CD8-positive, alpha-beta memory T cell (primary cell): ENCODE measurements around the gene AGPAT4. TPM values are rescaled to one million over a fixed set of nuclear protein-coding genes. Genes with fewer than 3 reads are reported as not detected.
"Not testable (repeated sequence)": the region's sequence is repeated elsewhere in the genome, so short reads cannot be mapped to it uniquely, and the experiment has no call there.

Source experiments
- CTCF ChIA-PET: fragments of 350-600 bp; sonication (Branson Sonifier 250); formaldehyde crosslinking; loops from one replicate; lab custom pipeline; 2021; ENCODE audit warnings: antibody characterized with exemption; lab: Charles Lee
- POLR2A ChIA-PET: fragments of 350-600 bp; sonication (Branson Sonifier 250); formaldehyde crosslinking; loops from one replicate; lab custom pipeline; 2021; ENCODE audit warnings: antibody characterized with exemption; lab: Charles Lee
- DNase-seq, 5 donors: peaks; one replicate each; pipeline versions ENCODE4 v3.0.0 to v3.0.0-alpha.2; 2020 to 2022; ENCODE audit warnings: mixed read lengths in 1 of 5
- H3K27ac ChIP-seq: one replicate; pipeline ENCODE4 v1.7.0; 2013; ENCODE audit warnings: low read depth, mild to moderate bottlenecking, low read length, moderate library complexity
- H3K27me3 ChIP-seq: 2 replicates; pipeline ENCODE4 v1.7.0; 2013; ENCODE audit warnings: low read length, mild to moderate bottlenecking; ENCODE audit not compliant: insufficient read depth, poor library complexity, severe bottlenecking
- H3K36me3 ChIP-seq: 2 replicates; pipeline ENCODE4 v1.7.0; 2013; ENCODE audit warnings: mild to moderate bottlenecking, low read length, moderate library complexity; ENCODE audit not compliant: insufficient read depth
- H3K4me1 ChIP-seq: 2 replicates; pipeline ENCODE4 v1.7.0; 2013; ENCODE audit warnings: mild to moderate bottlenecking, low read length, moderate library complexity; ENCODE audit not compliant: insufficient read depth
- H3K4me3 ChIP-seq: 2 replicates; pipeline ENCODE4 v1.7.0; 2013; ENCODE audit warnings: mild to moderate bottlenecking, low read length
- H3K9me3 ChIP-seq: 2 replicates; pipeline ENCODE4 v1.7.0; 2013; ENCODE audit warnings: mild to moderate bottlenecking, low read length
- H3K27ac Mint-ChIP-seq, 8 donors: one replicate each; pipeline ENCODE4 v1.8.0; 2020 to 2021; ENCODE audit warnings: mixed read lengths in 8 of 8, mild to moderate bottlenecking in 6 of 8, inconsistent platforms in 3 of 8, moderate library complexity in 3 of 8
- H3K27me3 Mint-ChIP-seq, 2 donors: one replicate each; pipeline ENCODE4 v1.8.0; 2020 to 2021; ENCODE audit warnings: mixed read lengths in 2 of 2, mild to moderate bottlenecking in 1 of 2, moderate library complexity in 1 of 2
- H3K36me3 Mint-ChIP-seq, 3 donors: one replicate each; pipeline ENCODE4 v1.8.0; 2020 to 2021; ENCODE audit warnings: mixed read lengths in 3 of 3, inconsistent platforms in 1 of 3, mild to moderate bottlenecking in 1 of 3
- H3K4me1 Mint-ChIP-seq, 3 donors: one replicate each; pipeline ENCODE4 v1.8.0; 2020 to 2021; ENCODE audit warnings: mixed read lengths in 3 of 3, inconsistent platforms in 1 of 3, mild to moderate bottlenecking in 1 of 3
- H3K4me3 Mint-ChIP-seq, 7 donors: one replicate each; pipeline ENCODE4 v1.8.0; 2020 to 2021; ENCODE audit warnings: mixed read lengths in 7 of 7, mild to moderate bottlenecking in 6 of 7, moderate library complexity in 4 of 7, inconsistent platforms in 2 of 7
- H3K9me3 Mint-ChIP-seq, 5 donors: one replicate each; pipeline ENCODE4 v1.8.0; 2020 to 2022; ENCODE audit warnings: mixed read lengths in 5 of 5, mild to moderate bottlenecking in 3 of 5, moderate library complexity in 2 of 5, inconsistent platforms in 1 of 5
- polyA plus RNA-seq: library from polyadenylated mRNA; unstranded; fragments of 300-500 nt; fragmentation: Illumina TruSeq; gene quantifications from one replicate; pipeline ENCODE4 v1.2.3, GENCODE V29; 2021
- total RNA-seq, 2 experiments: library from RNA; stranded (reverse); gene quantifications; one replicate each; pipeline ENCODE4 v1.2.3, GENCODE V29; 2021

AGPAT4 gene
- total and polyA plus RNA-seq, 3 experiments from 2014 or later: 2.2 to 5.9 (median 2.8) TPM

DNA sequence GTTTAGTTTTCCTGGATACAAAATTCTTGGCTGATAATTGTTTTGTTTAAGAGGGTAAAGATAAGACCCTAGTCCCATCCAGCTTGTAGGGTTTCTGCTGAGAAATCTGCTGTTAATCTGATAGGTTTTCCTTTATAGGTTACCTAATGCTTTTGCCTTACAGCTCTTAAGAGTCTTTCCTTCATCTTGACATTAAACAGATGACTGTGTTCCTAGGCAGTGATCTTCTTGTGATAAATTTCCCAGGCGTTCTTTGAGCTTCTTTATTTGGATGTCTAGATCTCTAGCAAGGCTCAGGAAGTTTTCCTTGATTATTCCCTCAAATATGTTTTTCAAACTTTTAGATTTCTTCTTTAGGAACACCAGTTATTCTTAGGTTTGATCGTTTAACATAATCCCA lies 148.3 kb downstream of the AGPAT4 start:
- Histone ChIP-seq H3K36me3 (no peaks in the 10 kb centered on the region), H3K27me3 (no peaks in the 10 kb centered on the region), H3K27ac (no peak overlapping the region), H3K4me3 (no peak overlapping the region), H3K9me3 (no peaks in the 10 kb centered on the region), H3K4me1 (no peaks in the 10 kb centered on the region)
- ChIA-PET CTCF (interaction anchor here (1.3 kb wide), 1 partner anchor 11 kb away, joined by 3 read pairs; no protein-coding TSS in a partner anchor), POLR2A (no interaction called here)
- peaks cover 8 to 13% (median 11%) of the 10 kb centered on the region in 3 donors for H3K4me1 Mint-ChIP-seq
- H3K9me3 Mint-ChIP-seq: peaks cover 17 to 46% (median 33%) of the 10 kb centered on the region in 5 donors
- H3K27ac Mint-ChIP-seq: peak overlapping the region in 1 of 8 donors; percentile 64
- DNase-seq: no peak
- H3K27me3 Mint-ChIP-seq: no peaks in the 10 kb centered on the region
- H3K36me3 Mint-ChIP-seq: peaks cover 59 to 93% (median 72%) of the 10 kb centered on the region in 3 donors
- H3K4me3 Mint-ChIP-seq: no peak overlapping the region

DNA sequence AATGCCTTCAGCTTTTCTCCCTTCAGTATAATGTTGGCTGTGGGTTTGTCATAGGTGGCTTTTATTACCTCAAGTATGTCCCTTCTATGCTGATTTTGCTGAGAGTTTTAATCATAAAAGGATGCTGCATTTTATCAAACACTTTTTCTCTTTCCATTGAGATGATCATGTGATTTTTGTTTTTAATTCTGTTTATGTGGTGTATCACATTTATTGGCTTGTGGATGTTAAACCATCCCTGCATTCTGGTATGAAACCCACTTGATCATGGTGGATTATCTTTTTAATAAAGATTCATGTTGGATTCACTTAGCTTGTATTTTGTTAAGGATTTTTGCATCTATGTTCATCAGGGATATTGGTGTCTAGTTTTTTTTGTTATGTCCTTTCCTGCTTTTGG lies 150.5 kb downstream of the AGPAT4 start:
- H3K4me1 Mint-ChIP-seq, H3K36me3 ChIP-seq, CTCF ChIA-PET, H3K4me3 Mint-ChIP-seq, POLR2A ChIA-PET, H3K4me1 ChIP-seq, H3K27me3 Mint-ChIP-seq, H3K4me3 ChIP-seq, H3K9me3 ChIP-seq, H3K27me3 ChIP-seq, H3K27ac Mint-ChIP-seq, H3K27ac ChIP-seq, DNase-seq: not testable (repeated sequence)
- peaks cover 70 to 97% (median 93%) of the 10 kb centered on the region in 3 donors for H3K36me3 Mint-ChIP-seq
- peaks cover 31 to 51% (median 35%) of the 10 kb centered on the region in 5 donors for H3K9me3 Mint-ChIP-seq

DNA sequence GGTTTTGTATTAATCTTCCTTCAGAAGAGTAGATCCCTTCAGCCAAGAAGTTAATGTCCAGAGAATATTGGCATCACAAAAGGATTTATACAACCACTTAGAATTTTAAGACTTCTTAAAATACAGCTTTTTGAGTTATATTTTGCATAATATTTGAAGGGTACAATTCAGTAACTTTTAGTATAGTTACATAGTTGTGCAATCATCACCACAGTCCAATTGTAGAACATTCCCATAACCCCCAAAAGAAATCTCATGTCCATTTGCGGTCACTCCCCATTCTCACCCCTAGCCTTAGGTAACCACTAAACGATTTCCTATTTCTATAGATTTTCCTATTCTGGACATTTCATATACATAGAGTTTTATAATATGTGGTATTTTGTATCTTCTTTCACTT lies 155.9 kb downstream of the AGPAT4 start:
- H3K36me3 ChIP-seq: peaks cover 18% of the 10 kb centered on the region
- no peak for DNase-seq
- H3K36me3 Mint-ChIP-seq: peaks cover 59 to 95% (median 64%) of the 10 kb centered on the region in 3 donors
- peaks cover 11 to 25% (median 15%) of the 10 kb centered on the region in 5 donors for H3K9me3 Mint-ChIP-seq
- H3K4me1 Mint-ChIP-seq: no peaks in the 10 kb centered on the region
- H3K9me3 ChIP-seq: no peaks in the 10 kb centered on the region
- POLR2A ChIA-PET: no interaction called here
- CTCF ChIA-PET: no interaction called here
- peak overlapping the region in 2 of 8 donors; percentile 5 to 15 for H3K27ac Mint-ChIP-seq
- no peaks in the 10 kb centered on the region for H3K27me3 Mint-ChIP-seq
- no peak overlapping the region for H3K27ac ChIP-seq
- H3K4me1 ChIP-seq: no peaks in the 10 kb centered on the region
- H3K4me3 Mint-ChIP-seq: no peak overlapping the region
- no peak overlapping the region for H3K4me3 ChIP-seq
- H3K27me3 ChIP-seq: no peaks in the 10 kb centered on the region

DNA sequence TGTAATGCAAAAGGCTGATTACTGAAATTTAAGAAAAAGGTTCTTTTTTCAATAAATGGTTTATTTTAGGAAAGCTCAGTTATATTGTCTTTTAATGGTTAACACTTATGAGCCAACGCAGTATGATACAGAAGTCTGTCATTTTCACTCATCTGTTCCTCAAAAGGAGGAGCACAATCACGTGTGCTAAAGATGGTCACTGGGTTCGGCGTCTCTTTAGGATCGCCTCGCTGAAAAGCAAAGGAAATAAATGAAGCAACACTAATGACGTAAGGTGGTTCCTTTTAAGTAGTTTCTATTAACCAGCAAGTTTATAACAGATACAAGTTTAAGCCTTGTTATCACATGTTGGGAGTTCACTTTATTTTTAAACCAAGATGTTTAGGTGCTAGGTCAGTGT lies 156.6 kb downstream of the AGPAT4 start:
- POLR2A ChIA-PET: no interaction called here
- peaks cover 61 to 95% (median 62%) of the 10 kb centered on the region in 3 donors for H3K36me3 Mint-ChIP-seq
- H3K9me3 ChIP-seq: no peaks in the 10 kb centered on the region

DNA sequence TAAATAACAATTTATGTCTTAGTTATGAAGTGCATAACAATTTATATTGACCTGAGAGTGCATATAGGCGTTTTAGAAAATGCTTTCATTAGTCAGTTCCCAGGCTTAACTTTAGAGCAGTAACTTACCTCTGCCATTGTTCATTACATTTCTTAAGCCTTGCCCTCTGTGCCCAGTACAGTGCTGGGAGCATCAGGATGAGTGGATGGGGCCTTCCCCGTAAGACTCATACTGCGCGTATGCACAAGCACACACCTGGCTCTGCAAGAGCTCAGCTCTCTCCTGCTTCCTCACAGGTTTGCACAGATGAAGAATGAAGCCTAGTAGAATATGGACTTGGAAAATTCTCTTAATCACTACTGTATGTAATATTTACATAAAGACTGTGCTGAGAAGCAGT lies 157.3 kb downstream of the AGPAT4 start:
- peaks cover 31% of the 10 kb centered on the region for H3K36me3 ChIP-seq
- ChIA-PET POLR2A (no interaction called here), CTCF (no interaction called here)

More for the DNA sequence above, 156.6 kb downstream of the AGPAT4 start:
- no peak overlapping the region for H3K4me3 ChIP-seq
- H3K36me3 ChIP-seq: peaks cover 24% of the 10 kb centered on the region
- Mint-ChIP-seq H3K9me3 (peaks cover 7 to 18% (median 9%) of the 10 kb centered on the region in 5 donors), H3K4me1 (no peaks in the 10 kb centered on the region), H3K4me3 (no peak overlapping the region), H3K27ac (peak overlapping the region in 3 of 8 donors; percentile 27 to 71 (median 51)), H3K27me3 (no peaks in the 10 kb centered on the region)
- H3K4me1 ChIP-seq: no peaks in the 10 kb centered on the region
- no peaks in the 10 kb centered on the region for H3K27me3 ChIP-seq
- CTCF ChIA-PET: no interaction called here
- no peak overlapping the region for H3K27ac ChIP-seq
- DNase-seq: no peak

DNA sequence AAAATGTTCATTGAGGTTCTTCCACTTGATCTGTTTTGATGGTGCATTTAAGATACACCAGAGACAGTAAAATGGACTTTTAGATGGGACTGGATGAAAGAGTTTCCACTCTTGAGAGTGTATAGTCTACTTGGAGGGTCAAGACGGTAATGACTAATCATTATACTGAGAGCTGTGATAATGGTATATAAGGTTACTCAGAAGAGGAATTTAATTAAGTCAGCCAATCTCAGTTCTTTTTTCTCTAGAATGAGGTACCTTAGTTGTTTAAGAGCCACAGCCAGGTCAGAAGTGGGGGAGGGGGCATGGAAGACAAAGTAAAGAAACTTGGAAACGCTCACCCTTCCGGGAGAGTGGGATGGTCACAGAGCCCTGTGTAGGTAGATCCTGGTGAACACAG lies 158.4 kb downstream of the AGPAT4 start:
- Histone ChIP-seq H3K4me1 (no peaks in the 10 kb centered on the region), H3K36me3 (peaks cover 38% of the 10 kb centered on the region), H3K27ac (no peak overlapping the region), H3K27me3 (no peaks in the 10 kb centered on the region), H3K9me3 (no peaks in the 10 kb centered on the region), H3K4me3 (no peak overlapping the region)
- Mint-ChIP-seq H3K4me3 (no peak overlapping the region), H3K36me3 (peaks cover 43 to 97% (median 50%) of the 10 kb centered on the region in 3 donors), H3K27ac (peak overlapping the region in 6 of 8 donors; percentile 2 to 65 (median 36)), H3K27me3 (no peaks in the 10 kb centered on the region), H3K4me1 (peaks cover 6 to 13% (median 12%) of the 10 kb centered on the region in 3 donors), H3K9me3 (peaks cover 1 to 15% (median 4%) of the 10 kb centered on the region in 5 donors)
- ChIA-PET POLR2A (no interaction called here), CTCF (no interaction called here)
- no peak for DNase-seq

More for the DNA sequence above, 157.3 kb downstream of the AGPAT4 start:
- Mint-ChIP-seq H3K4me3 (no peak overlapping the region), H3K9me3 (peaks cover 3 to 15% (median 8%) of the 10 kb centered on the region in 5 donors), H3K4me1 (peaks cover 4% of the 10 kb centered on the region in 3 donors), H3K27me3 (no peaks in the 10 kb centered on the region), H3K36me3 (peaks cover 54 to 95% (median 57%) of the 10 kb centered on the region in 3 donors), H3K27ac (peak overlapping the region in 4 of 8 donors; percentile 12 to 72 (median 36))
- Histone ChIP-seq H3K27me3 (no peaks in the 10 kb centered on the region), H3K4me3 (no peak overlapping the region), H3K27ac (no peak overlapping the region), H3K4me1 (no peaks in the 10 kb centered on the region), H3K9me3 (no peaks in the 10 kb centered on the region)
- DNase-seq: no peak

DNA sequence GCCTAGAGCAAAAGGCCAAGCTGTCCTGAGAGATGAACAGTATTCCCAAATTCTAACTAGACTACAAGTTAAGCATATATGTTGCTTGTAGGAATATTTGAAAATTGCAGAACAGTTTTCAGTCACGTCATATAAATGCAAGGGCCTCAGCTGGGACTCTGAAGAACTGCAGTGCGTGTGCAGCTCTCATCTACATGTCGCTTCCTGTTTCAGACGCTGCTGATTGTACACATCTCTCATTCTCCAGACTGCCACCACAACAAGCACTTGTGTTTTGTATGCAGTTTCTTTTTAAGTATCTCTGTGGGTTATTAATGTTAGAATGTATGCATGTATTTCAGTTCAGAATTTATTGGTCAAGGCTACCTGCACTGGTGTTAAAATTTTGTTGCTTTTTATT lies 162.6 kb downstream of the AGPAT4 start:
- POLR2A ChIA-PET: no interaction called here
- peaks cover 31 to 98% (median 51%) of the 10 kb centered on the region in 3 donors for H3K36me3 Mint-ChIP-seq
- no peak overlapping the region for H3K27ac ChIP-seq

DNA sequence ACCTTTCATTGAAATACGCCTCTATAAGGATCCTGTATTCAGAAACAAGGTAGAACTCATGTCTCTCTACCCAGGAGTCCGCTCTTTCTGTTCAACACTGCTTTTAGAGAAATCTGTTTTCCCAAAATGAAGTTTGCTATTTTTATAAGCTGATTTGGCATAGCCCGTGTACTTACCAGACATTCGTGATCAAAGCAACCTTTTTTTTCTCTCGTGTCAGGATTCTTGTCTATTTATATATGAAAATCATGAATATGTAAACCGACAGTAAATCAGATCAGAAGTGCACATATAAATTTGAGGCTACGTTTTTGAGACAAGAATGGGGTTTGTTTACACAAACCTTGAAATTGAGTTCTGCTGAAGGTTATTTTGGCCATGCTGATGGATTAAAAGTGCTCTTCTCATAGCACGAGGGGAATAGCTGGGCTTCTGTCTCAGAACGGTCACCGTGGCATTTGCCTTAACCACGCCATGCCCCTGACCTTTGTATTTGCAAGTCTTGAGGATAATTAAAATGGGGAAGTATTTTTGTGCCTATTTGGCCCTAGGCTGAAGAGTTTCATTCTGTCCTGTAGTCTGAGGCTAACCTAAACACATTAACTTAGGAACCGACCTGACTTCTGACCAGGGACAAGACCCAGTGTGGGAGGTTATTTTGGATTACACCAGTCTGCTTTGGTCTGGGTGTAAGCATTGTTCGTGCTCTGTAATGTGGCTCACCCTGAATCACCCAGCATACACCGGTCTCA lies 163.7 kb downstream of the AGPAT4 start:
- Histone ChIP-seq H3K36me3 (peaks cover 47% of the 10 kb centered on the region), H3K9me3 (no peaks in the 10 kb centered on the region), H3K27me3 (no peaks in the 10 kb centered on the region), H3K27ac (no peak overlapping the region), H3K4me1 (no peaks in the 10 kb centered on the region), H3K4me3 (no peak overlapping the region)
- H3K27me3 Mint-ChIP-seq: peaks cover 0 to 2% of the 10 kb centered on the region in 2 donors
- peaks cover 6 to 13% (median 12%) of the 10 kb centered on the region in 3 donors for H3K4me1 Mint-ChIP-seq
- peaks cover 25 to 98% (median 48%) of the 10 kb centered on the region in 3 donors for H3K36me3 Mint-ChIP-seq
- H3K27ac Mint-ChIP-seq: peak overlapping the region in 2 of 8 donors; percentile 10 to 41
- H3K4me3 Mint-ChIP-seq: no peak overlapping the region
- no peak for DNase-seq
- CTCF ChIA-PET: no interaction called here
- no peaks in the 10 kb centered on the region for H3K9me3 Mint-ChIP-seq
- POLR2A ChIA-PET: no interaction called here

More for the DNA sequence above, 162.6 kb downstream of the AGPAT4 start:
- H3K4me1 Mint-ChIP-seq: peaks cover 6 to 13% (median 12%) of the 10 kb centered on the region in 3 donors
- no peaks in the 10 kb centered on the region for H3K9me3 Mint-ChIP-seq
- DNase-seq: peak in 1 of 5 donors; percentile 10
- H3K4me3 Mint-ChIP-seq: peak overlapping the region in 1 of 7 donors; percentile 15
- H3K27ac Mint-ChIP-seq: peak overlapping the region in 6 of 8 donors; percentile 25 to 87 (median 56)
- CTCF ChIA-PET: no interaction called here
- Histone ChIP-seq H3K4me1 (no peaks in the 10 kb centered on the region), H3K9me3 (no peaks in the 10 kb centered on the region), H3K27me3 (no peaks in the 10 kb centered on the region), H3K36me3 (peaks cover 47% of the 10 kb centered on the region), H3K4me3 (no peak overlapping the region)
- peaks cover 0 to 2% of the 10 kb centered on the region in 2 donors for H3K27me3 Mint-ChIP-seq
